ENCODE data around the gene TEAD3.

TEAD3 gene

GRCh38 chr6:35428421-35429149 lies 68.3 kb downstream of the TEAD3 start:
- Histone ChIP-seq H3K9ac (ENCODE audit: low read length) (no peak overlapping the region), H3K27ac (ENCODE audit: low read depth, low read length) (no peak overlapping the region), H3K4me3 (ENCODE audit: low read length) (no peak overlapping the region), H3K36me3 (ENCODE audit: control insufficient read depth, insufficient read depth, low read length) (peaks cover 17% of the 10 kb centered on the region), H3K4me1 (ENCODE audit: control insufficient read depth, insufficient read depth, low read length) (no peaks in the 10 kb centered on the region), H3K27me3 (ENCODE audit: control insufficient read depth, insufficient read depth, low read length) (no peaks in the 10 kb centered on the region)

DNA sequence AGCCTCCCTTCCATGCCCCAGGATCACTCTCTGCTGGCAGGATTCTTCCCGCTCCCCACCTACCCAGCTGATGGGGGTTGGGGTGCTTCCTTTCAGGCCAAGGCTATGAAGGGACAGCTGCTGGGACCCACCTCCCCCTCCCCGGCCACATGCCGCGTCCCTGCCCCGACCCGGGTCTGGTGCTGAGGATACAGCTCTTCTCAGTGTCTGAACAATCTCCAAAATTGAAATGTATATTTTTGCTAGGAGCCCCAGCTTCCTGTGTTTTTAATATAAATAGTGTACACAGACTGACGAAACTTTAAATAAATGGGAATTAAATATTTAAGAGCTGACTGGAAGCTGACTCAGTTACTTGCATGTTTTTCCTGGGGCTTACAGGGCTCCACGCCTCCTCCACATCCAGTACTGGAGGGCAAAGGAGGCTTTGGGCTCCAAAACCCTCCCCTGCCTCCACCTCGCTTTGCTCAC lies 69.0 kb downstream of the TEAD3 start:
- H3K9ac ChIP-seq (ENCODE audit: low read length), result no peak overlapping the region
- H3K4me1 ChIP-seq (ENCODE audit: control insufficient read depth, insufficient read depth, low read length), result no peaks in the 10 kb centered on the region
- no peak overlapping the region for H3K4me3 ChIP-seq (ENCODE audit: low read length)
- no peaks in the 10 kb centered on the region for H3K27me3 ChIP-seq (ENCODE audit: control insufficient read depth, insufficient read depth, low read length)
- H3K36me3 ChIP-seq (ENCODE audit: control insufficient read depth, insufficient read depth, low read length), result peaks cover 17% of the 10 kb centered on the region
- H3K27ac ChIP-seq (ENCODE audit: low read depth, low read length), result no peak overlapping the region

- no peak overlapping the region for H3K27ac ChIP-seq (ENCODE audit: low read depth, low read length)
- peaks cover 17% of the 10 kb centered on the region for H3K36me3 ChIP-seq (ENCODE audit: control insufficient read depth, insufficient read depth, low read length)
- H3K4me3 ChIP-seq (ENCODE audit: low read length), result no peak overlapping the region
- no peak overlapping the region for H3K9ac ChIP-seq (ENCODE audit: low read length)
- H3K27me3 ChIP-seq (ENCODE audit: control insufficient read depth, insufficient read depth, low read length), result no peaks in the 10 kb centered on the region
- H3K4me1 ChIP-seq (ENCODE audit: control insufficient read depth, insufficient read depth, low read length), result no peaks in the 10 kb centered on the region
Observed at GRCh38 chr6:35427435-35427834, 69.4 kb downstream of the TEAD3 start.

- no peaks in the 10 kb centered on the region for H3K27me3 ChIP-seq (ENCODE audit: control insufficient read depth, insufficient read depth, low read length)
- no peak overlapping the region for H3K9ac ChIP-seq (ENCODE audit: low read length)
- H3K36me3 ChIP-seq (ENCODE audit: control insufficient read depth, insufficient read depth, low read length), result peaks cover 17% of the 10 kb centered on the region
- H3K27ac ChIP-seq (ENCODE audit: low read depth, low read length), result no peak overlapping the region
- H3K4me3 ChIP-seq (ENCODE audit: low read length), result no peak overlapping the region
- H3K4me1 ChIP-seq (ENCODE audit: control insufficient read depth, insufficient read depth, low read length), result no peaks in the 10 kb centered on the region
Observed at GRCh38 chr6:35426074-35426473, 70.8 kb downstream of the TEAD3 start.

GRCh38 chr6:35425284-35425683 lies 71.6 kb downstream of the TEAD3 start:
- Histone ChIP-seq H3K4me3 (ENCODE audit: low read length) (no peak overlapping the region), H3K27ac (ENCODE audit: low read depth, low read length) (no peak overlapping the region), H3K27me3 (ENCODE audit: control insufficient read depth, insufficient read depth, low read length) (no peaks in the 10 kb centered on the region), H3K4me1 (ENCODE audit: control insufficient read depth, insufficient read depth, low read length) (no peaks in the 10 kb centered on the region), H3K9ac (ENCODE audit: low read length) (no peak overlapping the region), H3K36me3 (ENCODE audit: control insufficient read depth, insufficient read depth, low read length) (peaks cover 18% of the 10 kb centered on the region)
